Medulla oblongata (tissue), 1 donor: ENCODE measurements around the gene DNMT1.

Experiments used
- DNase-seq: peaks from one replicate; pipeline ENCODE4 v3.0.0-alpha.2; 2015; ENCODE audit errors: extremely low spot score

DNMT1 gene

GRCh38 chr19:10141973-10142372 lies 52.8 kb downstream of the DNMT1 start:
- DNase-seq = no peak

- DNase-seq = no peak
Observed at GRCh38 chr19:10141479-10141878, 53.3 kb downstream of the DNMT1 start.

GRCh38 chr19:10139952-10140351 lies 54.8 kb downstream of the DNMT1 start:
- no peak for DNase-seq

GRCh38 chr19:10138879-10139795 lies 55.6 kb downstream of the DNMT1 start:
- no peak for DNase-seq

- DNase-seq = peak; percentile 59
Observed at GRCh38 chr19:10137751-10138682, 56.7 kb downstream of the DNMT1 start.

GRCh38 chr19:10136936-10137335 lies 57.8 kb downstream of the DNMT1 start:
- DNase-seq = no peak

- no peak for DNase-seq
Observed at GRCh38 chr19:10135551-10136334, 59.0 kb downstream of the DNMT1 start.

GRCh38 chr19:10134040-10134439 lies 60.7 kb downstream of the DNMT1 start:
- DNase-seq = no peak

GRCh38 chr19:10133596-10133995 lies 61.2 kb downstream of the DNMT1 start:
- DNase-seq = no peak

- DNase-seq = no peak
Observed at GRCh38 chr19:10132905-10133304, 61.8 kb downstream of the DNMT1 start.

- DNase-seq = peak; percentile 71
Observed at GRCh38 chr19:10126213-10126639, 68.5 kb downstream of the DNMT1 start.

GRCh38 chr19:10124429-10124828 lies 70.3 kb downstream of the DNMT1 start:
- DNase-seq = no peak

- no peak for DNase-seq
Observed at GRCh38 chr19:10122045-10122444, 72.7 kb downstream of the DNMT1 start.

- DNase-seq = no peak
Observed at GRCh38 chr19:10120538-10121189, 74.1 kb downstream of the DNMT1 start.

GRCh38 chr19:10118960-10119359 lies 75.8 kb downstream of the DNMT1 start:
- no peak for DNase-seq

- no peak for DNase-seq
Observed at GRCh38 chr19:10116866-10117616, 77.7 kb downstream of the DNMT1 start.

GRCh38 chr19:10116085-10116865 lies 78.5 kb downstream of the DNMT1 start:
- no peak for DNase-seq

GRCh38 chr19:10115392-10116084 lies 79.2 kb downstream of the DNMT1 start:
- no peak for DNase-seq
